ENCODE data around the gene CXCL8.
"Not testable (repeated sequence)": the region's sequence is repeated elsewhere in the genome, so short reads cannot be mapped to it uniquely, and the experiment has no call there.

The CXCL8 gene

DNA sequence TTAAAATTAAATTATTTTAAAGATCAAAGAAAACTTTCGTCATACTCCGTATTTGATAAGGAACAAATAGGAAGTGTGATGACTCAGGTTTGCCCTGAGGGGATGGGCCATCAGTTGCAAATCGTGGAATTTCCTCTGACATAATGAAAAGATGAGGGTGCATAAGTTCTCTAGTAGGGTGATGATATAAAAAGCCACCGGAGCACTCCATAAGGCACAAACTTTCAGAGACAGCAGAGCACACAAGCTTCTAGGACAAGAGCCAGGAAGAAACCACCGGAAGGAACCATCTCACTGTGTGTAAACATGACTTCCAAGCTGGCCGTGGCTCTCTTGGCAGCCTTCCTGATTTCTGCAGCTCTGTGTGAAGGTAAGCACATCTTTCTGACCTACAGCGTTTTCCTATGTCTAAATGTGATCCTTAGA, at the start of gene CXCL8:
Gene CXCL8 (plus strand): TSS at position 217 of the 426 bp plus-strand sequence. CDS start 90 bp downstream, at position 307.
- FAIRE-seq = no peak

DNA sequence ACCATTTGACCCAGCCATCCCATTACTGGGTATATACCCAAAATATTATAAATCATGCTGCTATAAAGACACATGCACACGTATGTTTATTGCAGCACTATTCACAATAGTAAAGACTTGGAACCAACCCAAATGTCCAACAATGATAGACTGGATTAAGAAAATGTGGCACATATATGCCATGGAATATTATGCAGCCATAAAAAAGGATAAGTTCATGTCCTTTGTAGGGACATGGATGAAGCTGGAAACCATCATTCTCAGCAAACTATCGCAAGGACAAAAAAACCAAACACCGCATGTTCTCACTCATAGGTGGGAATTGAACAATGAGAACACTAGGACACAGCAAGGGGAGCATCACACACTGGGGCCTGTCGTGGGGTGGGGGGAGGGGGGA, 49.2 kb upstream of the CXCL8 start:
- not testable (repeated sequence) for FAIRE-seq

- FAIRE-seq = no peak
These were observed 48.6 kb upstream of the CXCL8 start for GRCh38 chr4:73691759-73692158.

DNA sequence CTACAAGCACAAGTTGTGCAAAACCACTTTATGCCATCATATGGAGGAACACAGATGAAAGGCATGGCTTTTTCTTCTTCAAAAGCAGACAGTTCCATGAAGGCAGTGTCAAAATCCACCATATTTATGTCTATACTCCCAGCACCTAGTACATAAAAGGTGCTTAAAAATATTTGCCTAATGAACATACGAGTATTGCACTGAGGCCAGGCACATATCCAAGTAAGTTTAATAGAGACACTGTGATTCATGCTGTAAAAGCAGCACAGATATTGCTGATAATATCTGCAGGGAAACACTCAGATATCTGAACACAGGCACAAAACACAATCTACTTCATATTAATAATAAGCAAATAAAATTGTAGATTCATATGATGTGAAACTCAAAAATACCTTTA, 48.1 kb upstream of the CXCL8 start:
- no peak for FAIRE-seq

GRCh38 chr4:73692701-73693100, 47.7 kb upstream of the CXCL8 start:
- no peak for FAIRE-seq

DNA sequence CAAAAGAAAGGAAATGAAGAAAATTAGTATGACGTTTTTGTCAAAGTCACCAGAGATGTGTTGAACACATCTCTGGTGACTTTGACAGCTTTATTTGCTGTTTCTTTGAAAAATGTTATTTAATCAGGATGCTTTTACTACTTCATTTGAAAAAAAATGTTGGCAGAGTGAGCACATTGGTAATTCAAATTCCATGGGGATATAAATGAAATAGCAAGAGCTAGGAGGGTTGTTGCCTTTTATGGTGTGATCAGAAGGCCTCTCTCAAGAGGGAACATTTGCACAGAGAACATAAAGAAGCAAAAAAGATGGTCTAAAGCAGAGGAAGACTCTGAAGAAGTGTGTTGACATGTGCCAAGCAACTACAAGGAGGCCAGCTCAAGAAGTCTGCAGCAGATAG, 46.6 kb upstream of the CXCL8 start:
- FAIRE-seq = no peak

- no peak for FAIRE-seq
These were observed 42.2 kb upstream of the CXCL8 start for GRCh38 chr4:73698217-73698616.

DNA sequence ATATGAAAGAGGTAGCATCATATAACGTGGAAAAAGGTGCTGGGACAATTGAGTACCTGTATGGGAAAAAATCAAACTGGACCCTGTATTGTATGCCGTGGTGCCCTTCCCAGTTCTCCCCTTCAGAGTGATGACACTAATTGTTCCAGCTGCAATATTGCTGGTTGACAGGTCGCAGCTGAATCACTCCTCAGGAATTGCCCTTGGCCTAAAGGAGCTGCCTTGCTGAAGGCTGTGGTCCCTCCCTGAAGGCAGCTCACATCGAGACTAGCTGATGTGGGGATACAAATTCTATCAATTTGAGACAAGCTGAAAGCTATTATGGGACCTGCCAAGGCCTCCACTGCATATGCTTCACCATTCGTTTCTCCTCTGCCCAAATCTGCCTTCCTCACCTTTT, 39.3 kb upstream of the CXCL8 start:
- no peak for FAIRE-seq

- no peak for FAIRE-seq
These were observed 37.5 kb upstream of the CXCL8 start for GRCh38 chr4:73702796-73703287.

- FAIRE-seq = no peak
These were observed 37.0 kb upstream of the CXCL8 start for GRCh38 chr4:73703320-73703719.

DNA sequence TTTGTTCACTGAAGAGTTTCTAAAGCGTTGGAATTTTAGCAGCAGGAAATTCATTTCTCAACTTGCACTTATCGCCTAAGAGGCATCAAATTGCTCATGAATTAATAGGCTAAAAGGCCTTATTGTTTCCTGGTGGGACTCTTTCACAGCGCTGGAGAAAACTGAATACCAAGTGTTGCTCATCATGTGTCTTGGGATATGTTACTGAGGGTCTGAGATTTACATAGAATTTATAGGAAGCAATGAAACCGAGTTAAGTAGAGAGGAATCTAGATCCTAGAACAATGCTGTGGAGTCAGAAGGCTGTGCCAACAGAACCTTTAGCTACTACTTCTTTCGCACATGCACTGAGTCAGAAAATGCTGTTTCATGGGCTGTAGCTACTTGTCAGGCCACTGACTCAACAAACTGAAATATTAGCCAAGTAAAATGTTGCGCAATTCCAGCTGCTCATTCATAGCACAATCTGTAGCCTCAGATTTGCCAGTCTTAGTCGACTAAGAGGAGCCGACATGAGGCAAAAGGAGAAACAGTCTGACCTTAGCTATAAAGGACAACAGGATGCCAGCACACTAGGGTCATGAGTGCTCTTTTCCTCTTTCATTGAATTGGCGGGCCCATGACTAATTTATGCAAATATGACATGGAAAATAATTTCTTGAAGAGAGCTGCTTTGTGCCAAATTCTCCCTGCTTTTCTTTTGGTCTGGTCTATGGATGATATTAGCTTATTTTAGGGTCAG, 35.9 kb upstream of the CXCL8 start:
- FAIRE-seq = no peak

DNA sequence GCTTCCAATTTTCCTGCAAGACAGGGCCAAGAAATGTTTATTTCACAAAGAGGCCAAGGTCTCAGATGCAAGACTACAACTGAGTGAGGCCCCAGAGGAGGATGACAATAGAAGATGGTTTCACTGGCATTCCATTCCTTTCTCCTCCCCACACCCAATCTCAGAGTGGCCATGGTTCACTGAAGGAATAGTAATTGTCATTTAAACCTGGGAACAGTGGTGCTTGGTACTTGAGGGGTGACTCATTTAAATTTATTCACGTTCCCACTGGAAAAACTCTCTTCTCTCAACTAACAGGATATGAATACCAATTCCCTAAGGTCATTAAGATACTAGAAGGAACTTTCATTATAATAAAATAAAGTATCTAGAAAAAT, 35.3 kb upstream of the CXCL8 start:
- FAIRE-seq = no peak

- FAIRE-seq = no peak
These were observed 34.6 kb upstream of the CXCL8 start for GRCh38 chr4:73705721-73706120.

GRCh38 chr4:73706811-73707210, 33.6 kb upstream of the CXCL8 start:
- FAIRE-seq = no peak

DNA sequence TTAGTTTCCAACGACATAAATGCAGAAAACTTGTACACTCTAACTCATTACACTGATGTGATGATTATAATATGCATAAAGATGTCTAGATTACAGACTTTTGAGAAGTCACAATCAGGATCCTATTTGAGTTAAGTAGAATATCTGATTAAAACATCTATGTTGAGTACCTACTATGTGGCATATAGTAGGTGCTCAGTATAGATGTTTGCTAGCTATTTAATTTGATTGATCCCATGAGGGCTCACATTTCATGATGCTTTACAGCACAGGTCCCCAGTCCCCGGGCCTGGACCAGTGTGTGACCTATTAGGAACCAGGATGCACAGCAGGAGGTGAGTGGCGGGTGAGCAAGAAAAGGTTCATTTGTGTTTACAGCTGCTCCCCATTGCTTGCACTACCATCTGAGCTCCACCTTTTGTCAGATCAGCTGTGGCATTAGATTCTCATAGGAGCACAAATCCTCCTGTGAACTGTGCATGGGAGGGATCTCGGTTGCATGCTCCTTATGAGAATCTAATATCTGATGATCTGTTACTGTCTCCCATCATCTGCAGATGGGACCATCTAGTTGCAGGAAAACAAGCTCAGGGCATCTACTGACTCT, 33.0 kb upstream of the CXCL8 start:
- no peak for FAIRE-seq

DNA sequence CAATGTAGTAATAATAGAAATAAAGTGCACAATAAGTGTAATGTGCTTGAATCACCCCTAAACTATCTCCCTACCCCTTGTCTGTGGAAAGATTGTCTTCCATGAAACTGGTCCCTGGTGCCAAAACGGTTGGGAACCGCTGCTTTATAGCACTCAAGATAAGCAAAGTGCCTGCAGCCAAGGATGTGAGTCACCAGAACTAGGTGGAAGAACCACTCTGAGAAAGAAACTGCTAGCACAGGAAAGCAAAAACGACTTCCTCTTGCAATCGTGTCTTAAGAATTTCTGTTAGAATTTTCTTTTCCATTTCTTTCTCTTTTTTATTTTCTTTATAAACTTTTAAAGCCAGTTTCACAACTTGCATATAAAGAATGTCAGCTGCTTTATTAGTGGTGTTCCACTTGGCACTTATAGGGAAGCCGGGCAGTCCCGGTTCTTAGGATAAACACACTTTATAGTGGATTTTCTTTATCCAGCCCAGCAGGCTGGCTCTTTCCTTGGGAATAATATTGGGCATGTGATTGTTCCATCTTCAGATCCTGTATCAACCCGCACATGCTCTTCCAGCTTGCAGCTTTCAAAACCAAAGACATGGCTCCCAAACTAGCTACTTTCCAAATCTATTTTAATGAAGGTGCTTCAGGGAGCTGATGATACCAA, 32.3 kb upstream of the CXCL8 start:
- FAIRE-seq = no peak

DNA sequence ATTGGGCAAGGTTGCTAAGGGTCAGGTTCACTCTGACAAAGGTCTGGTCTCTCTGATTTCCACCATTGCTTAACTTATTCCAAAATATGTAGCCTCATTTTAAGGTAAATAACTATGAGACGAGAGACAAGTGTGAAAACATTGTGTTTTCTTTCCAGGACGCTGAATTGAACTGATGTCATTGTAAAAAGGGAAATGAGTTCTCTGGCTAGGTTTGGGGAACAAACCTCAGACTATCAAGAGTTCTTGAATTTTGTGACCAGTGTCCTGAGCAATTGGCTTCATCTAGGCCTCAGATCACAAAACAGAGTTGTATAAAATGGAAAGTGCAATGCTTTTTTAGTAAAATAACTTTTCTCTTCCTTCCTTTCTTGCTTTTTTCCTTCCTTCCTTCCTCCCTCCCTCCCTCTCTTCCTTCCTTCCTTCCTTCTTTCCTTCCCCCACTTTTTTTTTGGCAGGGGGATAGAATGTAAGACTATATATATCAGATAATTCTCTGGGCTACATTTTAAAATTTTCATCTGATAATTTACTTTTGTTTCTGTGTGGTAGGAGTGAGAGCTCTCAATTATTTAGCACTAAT, 30.8 kb upstream of the CXCL8 start:
- FAIRE-seq = no peak

DNA sequence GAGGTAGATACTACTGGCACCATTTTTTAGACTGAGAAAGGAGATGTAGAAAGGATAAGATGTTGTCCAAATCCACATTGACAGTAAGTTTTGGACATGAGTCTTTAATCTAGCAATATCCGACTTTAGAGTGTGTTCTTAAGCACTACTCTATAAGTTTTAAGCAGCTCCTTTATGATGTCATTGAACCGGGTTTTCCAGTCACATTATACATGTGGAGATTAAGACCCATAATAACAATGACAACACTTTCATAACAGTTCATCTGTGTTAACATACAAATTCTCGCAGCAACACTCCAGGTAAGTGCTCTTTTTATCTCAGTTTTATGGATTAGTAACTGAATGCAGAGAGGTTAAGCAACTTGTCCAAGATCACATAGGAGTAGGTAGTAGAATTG, 30.3 kb upstream of the CXCL8 start:
- no peak for FAIRE-seq

GRCh38 chr4:73711989-73712388, 28.4 kb upstream of the CXCL8 start:
- FAIRE-seq = no peak

- no peak for FAIRE-seq
These were observed 26.7 kb upstream of the CXCL8 start for GRCh38 chr4:73713650-73714049.

DNA sequence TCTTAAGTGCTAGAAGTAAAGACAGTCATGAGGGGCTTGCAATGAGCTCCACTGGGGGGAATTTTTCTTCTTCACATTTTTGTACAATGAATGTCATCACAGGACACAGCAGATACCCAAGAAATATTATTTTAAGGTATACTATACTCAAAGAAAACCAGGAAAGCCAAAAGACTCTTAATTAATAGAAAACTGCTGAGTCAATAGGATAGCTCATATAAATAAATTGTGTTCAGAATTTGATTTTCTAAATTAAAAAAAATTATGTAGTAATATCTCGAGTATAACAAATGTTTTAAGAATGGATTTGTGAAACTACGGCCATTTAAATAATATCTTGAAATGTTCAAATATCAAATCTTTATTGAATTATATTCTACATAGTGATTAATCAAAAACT, 25.7 kb upstream of the CXCL8 start:
- no peak for FAIRE-seq

DNA sequence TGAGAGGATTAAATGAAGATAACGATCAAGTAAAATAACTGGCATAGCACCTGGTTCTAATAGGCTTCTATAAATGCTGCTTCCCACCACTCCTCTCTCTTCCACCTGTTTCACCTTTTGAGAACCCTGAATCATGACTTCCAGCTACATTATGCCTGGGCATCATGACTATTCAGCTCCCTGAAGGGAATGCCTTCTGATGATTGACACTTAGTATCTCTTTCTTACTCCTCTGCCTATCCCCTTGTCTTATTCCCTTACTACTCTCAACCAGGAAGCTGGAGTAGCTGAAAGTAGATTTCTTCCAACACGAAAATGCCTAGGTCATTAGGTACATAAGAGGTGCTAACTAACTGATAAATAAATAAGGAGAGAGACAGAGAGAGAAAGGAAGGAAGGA, 24.7 kb upstream of the CXCL8 start:
- no peak for FAIRE-seq

Measured in A204.1 (cell line).